ENCODE results near the gene MELK. TPM values are rescaled to one million over a fixed set of nuclear protein-coding genes. Genes with fewer than 3 reads are reported as not detected.

Gene MELK
- total and polyA plus RNA-seq, 2 donors (not counting 3 experiments of a cell fraction or from before 2014, with no cell fraction given), result 19.1 to 52.1 TPM

GRCh38 chr9:36642817-36643216, 70.1 kb downstream of the MELK start:
- BruUV-seq (replicated peaks), result no TSS peak
- FAIRE-seq (no peak), DNase-seq (ENCODE audit: low read depth, low spot score) (no peak)
- Histone ChIP-seq H4K20me1 (replicated peaks; ENCODE audit: control insufficient read depth, extremely low read depth, insufficient read depth, low read length) (no peaks in the 10 kb centered on the region), H3K4me1 (ENCODE audit: control insufficient read depth, extremely low read depth, insufficient read depth, low read length) (no peaks in the 10 kb centered on the region), H3K4me3 (replicated peaks in 1 of 3; ENCODE audit: insufficient read depth in 1 of 3, low read depth in 1 of 3, low read length in 3 of 3) (no peak overlapping the region), H2AFZ (ENCODE audit: low read depth, low read length) (no peak overlapping the region), H3K27me3 (ENCODE audit: control insufficient read depth in 2 of 2, insufficient read depth in 2 of 2, low read length in 2 of 2) (no peaks in the 10 kb centered on the region), H3K9me3 (replicated peaks; ENCODE audit: control insufficient read depth, insufficient read depth, low read length) (no peaks in the 10 kb centered on the region), H3K36me3 (ENCODE audit: control insufficient read depth in 2 of 2, extremely low read depth in 1 of 2, insufficient read depth in 2 of 2, low read length in 2 of 2) (peaks cover 0 to 2% of the 10 kb centered on the region in 2 experiments), H3K9ac (replicated peaks; ENCODE audit: extremely low read depth, insufficient read depth, low read length) (no peak overlapping the region), H3K4me2 (ENCODE audit: insufficient read depth, low read length) (no peak overlapping the region), H3K27ac (ENCODE audit: insufficient read depth, low read depth, low read length) (no peak overlapping the region), H3K79me2 (ENCODE audit: control insufficient read depth, insufficient read depth, low read length) (peaks cover 8% of the 10 kb centered on the region), H3K9me1 (replicated peaks; ENCODE audit: control insufficient read depth, extremely low read depth, insufficient read depth, low read length) (no peaks in the 10 kb centered on the region)
- dilution Hi-C loops (cut with MboI; ENCODE audit: extremely low pct_ligation_motif_present, low sequenced_read_pairs) (no loop called here), intact Hi-C loops (cut with micrococcal nuclease) (no loop called here)
- POLR2A ChIA-PET, result no interaction called here
- CTCF ChIA-PET, result no interaction called here
- no peak for TF ChIP-seq GATA2 (IDR thresholded peaks at IDR 0.05; ENCODE audit: insufficient read depth, insufficient read length, low read depth, low read length)
- no peak for TF ChIP-seq FOS (IDR thresholded peaks at IDR 0.05; ENCODE audit: borderline replicate concordance, insufficient read depth, low read length)
- no peak for TF ChIP-seq EZH2 (IDR thresholded peaks at IDR 0.05; ENCODE audit: borderline replicate concordance, low read depth, low read length, severe bottlenecking)

- Histone ChIP-seq H3K9me3 (replicated peaks; ENCODE audit: control insufficient read depth, insufficient read depth, low read length) (no peaks in the 10 kb centered on the region), H3K4me3 (replicated peaks in 1 of 3; ENCODE audit: insufficient read depth in 1 of 3, low read depth in 1 of 3, low read length in 3 of 3) (no peak overlapping the region), H3K27me3 (ENCODE audit: control insufficient read depth in 2 of 2, insufficient read depth in 2 of 2, low read length in 2 of 2) (no peaks in the 10 kb centered on the region), H3K79me2 (ENCODE audit: control insufficient read depth, insufficient read depth, low read length) (no peaks in the 10 kb centered on the region), H3K4me1 (ENCODE audit: control insufficient read depth, extremely low read depth, insufficient read depth, low read length) (no peaks in the 10 kb centered on the region), H3K9ac (replicated peaks; ENCODE audit: extremely low read depth, insufficient read depth, low read length) (no peak overlapping the region), H4K20me1 (replicated peaks; ENCODE audit: control insufficient read depth, extremely low read depth, insufficient read depth, low read length) (no peaks in the 10 kb centered on the region), H2AFZ (ENCODE audit: low read depth, low read length) (no peak overlapping the region), H3K27ac (ENCODE audit: insufficient read depth, low read depth, low read length) (no peak overlapping the region), H3K36me3 (ENCODE audit: control insufficient read depth in 2 of 2, extremely low read depth in 1 of 2, insufficient read depth in 2 of 2, low read length in 2 of 2) (peaks cover 0 to 16% of the 10 kb centered on the region in 2 experiments), H3K9me1 (replicated peaks; ENCODE audit: control insufficient read depth, extremely low read depth, insufficient read depth, low read length) (no peaks in the 10 kb centered on the region), H3K4me2 (ENCODE audit: insufficient read depth, low read length) (no peak overlapping the region)
- FAIRE-seq (no peak), DNase-seq (ENCODE audit: low read depth, low spot score) (no peak)
- dilution Hi-C loops (cut with MboI; ENCODE audit: extremely low pct_ligation_motif_present, low sequenced_read_pairs), result no loop called here
- CTCF ChIA-PET, result interaction anchor here (1.2 kb wide), 1 partner anchor 24 kb away, joined by 4 read pairs; no protein-coding TSS in a partner anchor
- POLR2A ChIA-PET, result no interaction called here
- intact Hi-C loops (cut with micrococcal nuclease), result no loop called here
- BruUV-seq (replicated peaks), result no TSS peak
- no peak for TF ChIP-seq POLR2A (IDR thresholded peaks at IDR 0.05; ENCODE audit: low read depth, low read length)
- TF ChIP-seq POLR2AphosphoS5 (IDR thresholded peaks at IDR 0.05; ENCODE audit: insufficient read depth, low read depth, low read length), result no peak
- TF ChIP-seq, protein P1, sequence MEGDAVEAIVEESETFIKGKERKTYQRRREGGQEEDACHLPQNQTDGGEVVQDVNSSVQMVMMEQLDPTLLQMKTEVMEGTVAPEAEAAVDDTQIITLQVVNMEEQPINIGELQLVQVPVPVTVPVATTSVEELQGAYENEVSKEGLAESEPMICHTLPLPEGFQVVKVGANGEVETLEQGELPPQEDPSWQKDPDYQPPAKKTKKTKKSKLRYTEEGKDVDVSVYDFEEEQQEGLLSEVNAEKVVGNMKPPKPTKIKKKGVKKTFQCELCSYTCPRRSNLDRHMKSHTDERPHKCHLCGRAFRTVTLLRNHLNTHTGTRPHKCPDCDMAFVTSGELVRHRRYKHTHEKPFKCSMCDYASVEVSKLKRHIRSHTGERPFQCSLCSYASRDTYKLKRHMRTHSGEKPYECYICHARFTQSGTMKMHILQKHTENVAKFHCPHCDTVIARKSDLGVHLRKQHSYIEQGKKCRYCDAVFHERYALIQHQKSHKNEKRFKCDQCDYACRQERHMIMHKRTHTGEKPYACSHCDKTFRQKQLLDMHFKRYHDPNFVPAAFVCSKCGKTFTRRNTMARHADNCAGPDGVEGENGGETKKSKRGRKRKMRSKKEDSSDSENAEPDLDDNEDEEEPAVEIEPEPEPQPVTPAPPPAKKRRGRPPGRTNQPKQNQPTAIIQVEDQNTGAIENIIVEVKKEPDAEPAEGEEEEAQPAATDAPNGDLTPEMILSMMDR (IDR thresholded peaks at IDR 0.05; ENCODE audit: extremely low read depth in 1 of 2, insufficient read depth in 1 of 2, low read depth in 1 of 2, low read length in 2 of 2), result no peak
- TF ChIP-seq GATA2 (IDR thresholded peaks at IDR 0.05; ENCODE audit: insufficient read depth, insufficient read length, low read depth, low read length), result no peak
- TF ChIP-seq FOS (IDR thresholded peaks at IDR 0.05; ENCODE audit: borderline replicate concordance, insufficient read depth, low read length), result no peak
- no peak for TF ChIP-seq JUN (IDR thresholded peaks at IDR 0.05; ENCODE audit: borderline replicate concordance, insufficient read depth, insufficient read length, low read depth)
- TF ChIP-seq, protein P2, sequence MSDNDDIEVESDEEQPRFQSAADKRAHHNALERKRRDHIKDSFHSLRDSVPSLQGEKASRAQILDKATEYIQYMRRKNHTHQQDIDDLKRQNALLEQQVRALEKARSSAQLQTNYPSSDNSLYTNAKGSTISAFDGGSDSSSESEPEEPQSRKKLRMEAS (IDR thresholded peaks at IDR 0.05; ENCODE audit: insufficient read depth, insufficient read length), result no peak
- no peak for TF ChIP-seq MYC (IDR thresholded peaks at IDR 0.05; ENCODE audit: low read depth, low read length)
- TF ChIP-seq EZH2 (IDR thresholded peaks at IDR 0.05; ENCODE audit: borderline replicate concordance, low read depth, low read length, severe bottlenecking), result no peak
Measured at GRCh38 chr9:36656842-36657241, 84.1 kb downstream of the MELK start.

Measured in endothelial cell of umbilical vein (primary cell).